ENCODE data around the gene DTD1.

DNA sequence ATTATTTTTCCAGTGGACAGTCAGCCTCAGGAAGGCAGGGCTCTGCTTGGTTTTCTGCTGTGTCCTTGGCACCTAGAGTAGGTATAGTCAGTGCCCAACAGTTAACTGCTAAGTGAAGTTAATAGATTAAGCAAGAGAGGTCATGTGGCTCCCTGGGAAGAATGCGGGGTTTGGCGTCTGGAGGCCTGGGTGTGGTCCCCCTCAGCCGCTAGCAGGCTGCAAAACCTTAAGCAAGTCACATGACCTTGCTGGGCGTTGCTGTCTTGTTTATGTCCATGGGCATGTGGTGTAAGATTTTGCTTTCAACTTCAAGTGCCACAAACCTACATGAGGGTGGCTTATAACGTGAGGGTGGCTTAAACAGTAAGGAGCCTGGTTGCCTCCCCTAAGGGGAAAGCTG lies 150.2 kb downstream of the DTD1 start:
- TF ChIP-seq, protein P1, sequence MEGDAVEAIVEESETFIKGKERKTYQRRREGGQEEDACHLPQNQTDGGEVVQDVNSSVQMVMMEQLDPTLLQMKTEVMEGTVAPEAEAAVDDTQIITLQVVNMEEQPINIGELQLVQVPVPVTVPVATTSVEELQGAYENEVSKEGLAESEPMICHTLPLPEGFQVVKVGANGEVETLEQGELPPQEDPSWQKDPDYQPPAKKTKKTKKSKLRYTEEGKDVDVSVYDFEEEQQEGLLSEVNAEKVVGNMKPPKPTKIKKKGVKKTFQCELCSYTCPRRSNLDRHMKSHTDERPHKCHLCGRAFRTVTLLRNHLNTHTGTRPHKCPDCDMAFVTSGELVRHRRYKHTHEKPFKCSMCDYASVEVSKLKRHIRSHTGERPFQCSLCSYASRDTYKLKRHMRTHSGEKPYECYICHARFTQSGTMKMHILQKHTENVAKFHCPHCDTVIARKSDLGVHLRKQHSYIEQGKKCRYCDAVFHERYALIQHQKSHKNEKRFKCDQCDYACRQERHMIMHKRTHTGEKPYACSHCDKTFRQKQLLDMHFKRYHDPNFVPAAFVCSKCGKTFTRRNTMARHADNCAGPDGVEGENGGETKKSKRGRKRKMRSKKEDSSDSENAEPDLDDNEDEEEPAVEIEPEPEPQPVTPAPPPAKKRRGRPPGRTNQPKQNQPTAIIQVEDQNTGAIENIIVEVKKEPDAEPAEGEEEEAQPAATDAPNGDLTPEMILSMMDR (IDR thresholded peaks at IDR 0.05), result no peak
- TF ChIP-seq POLR2A (IDR thresholded peaks at IDR 0.05), result no peak

All from testis (tissue), 2 donors.